Measurements from ENCODE around the gene FOXS1.

FOXS1 gene

DNA sequence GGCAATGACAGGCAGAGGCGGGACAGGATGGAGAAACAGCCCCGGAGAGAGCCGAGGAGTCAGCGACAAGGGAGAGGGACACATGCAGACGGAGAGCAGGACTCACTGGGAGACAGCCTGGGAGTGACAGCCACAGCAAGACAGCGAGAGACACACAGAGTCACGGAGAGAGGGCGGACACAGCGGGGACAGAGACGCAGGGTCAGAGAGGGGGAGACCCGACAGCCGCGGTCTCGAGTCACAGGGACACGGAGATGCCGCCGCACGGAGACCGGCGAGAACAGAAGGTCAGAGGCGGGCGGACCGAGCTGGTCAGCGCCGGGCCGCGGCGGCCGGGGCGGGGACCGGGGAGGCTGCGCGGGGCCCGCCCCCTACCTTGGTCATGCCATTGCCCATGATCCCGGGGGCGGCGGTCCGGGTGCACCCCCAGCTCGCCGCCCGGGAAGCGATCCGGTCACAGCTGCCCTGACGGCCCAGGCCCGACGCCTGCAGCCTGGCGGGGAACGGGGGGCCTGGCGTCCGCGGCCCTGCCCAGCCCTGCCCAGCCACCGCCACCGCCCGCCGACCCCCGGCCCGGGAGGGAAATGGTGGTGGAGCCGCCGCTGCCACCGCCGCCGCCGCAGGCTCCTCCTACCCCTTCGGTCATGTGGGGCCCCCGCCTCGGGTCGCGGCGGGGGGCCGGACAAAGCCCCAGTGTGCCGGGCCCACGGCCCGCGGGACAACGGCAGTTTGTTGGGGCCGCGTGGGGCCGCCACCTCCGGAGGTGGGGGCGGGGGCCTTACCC is 24.7 kb upstream of the FOXS1 start, which contains the start of the genes DUSP15 and TTLL9:
TSS of gene DUSP15 (minus strand) at position 586 of the 784 bp plus-strand sequence. CDS start at position 396, 190 bp downstream.
TSS of gene TTLL9 (plus strand) at position 693 of the 784 bp plus-strand sequence. CDS start 493 bp downstream, outside the sequence.
- H3K27me3 ChIP-seq (ENCODE audit: control insufficient read depth, insufficient read depth, low read length, poor library complexity, severe bottlenecking) = peaks cover 32% of the 10 kb centered on the region
- H3K36me3 ChIP-seq (ENCODE audit: control insufficient read depth, insufficient read depth, low read length) = no peaks in the 10 kb centered on the region
- no peak within 1 kb of the TSS for H3K27ac ChIP-seq (ENCODE audit: insufficient read depth, low read depth, low read length, poor library complexity, severe bottlenecking)
- peak within 1 kb of the TSS; percentile 59 for H3K4me3 ChIP-seq (ENCODE audit: insufficient read depth, low read depth, low read length)
- no peaks in the 10 kb centered on the region for H3K9me3 ChIP-seq (ENCODE audit: control insufficient read depth, low read length)
- peaks cover 7% of the 10 kb centered on the region for H3K4me1 ChIP-seq (ENCODE audit: control insufficient read depth, insufficient read depth, low read length)
- WGBS, 2 experiments = 1% methylated on average over 80 of the region's 80 CpGs

GRCh38 chr20:31869673-31869941 is 24.2 kb upstream of the FOXS1 start:
- Histone ChIP-seq H3K36me3 (ENCODE audit: control insufficient read depth, insufficient read depth, low read length) (no peaks in the 10 kb centered on the region), H3K27me3 (ENCODE audit: control insufficient read depth, insufficient read depth, low read length, poor library complexity, severe bottlenecking) (peaks cover 32% of the 10 kb centered on the region), H3K9me3 (ENCODE audit: control insufficient read depth, low read length) (no peaks in the 10 kb centered on the region), H3K4me3 (ENCODE audit: insufficient read depth, low read depth, low read length) (peak overlapping the region; percentile 59), H3K27ac (ENCODE audit: insufficient read depth, low read depth, low read length, poor library complexity, severe bottlenecking) (no peak overlapping the region), H3K4me1 (ENCODE audit: control insufficient read depth, insufficient read depth, low read length) (peaks cover 7% of the 10 kb centered on the region)
- WGBS, 2 experiments = 11 to 19% methylated on average over 1 of the region's 1 CpG

- peaks cover 7% of the 10 kb centered on the region for H3K4me1 ChIP-seq (ENCODE audit: control insufficient read depth, insufficient read depth, low read length)
- H3K27ac ChIP-seq (ENCODE audit: insufficient read depth, low read depth, low read length, poor library complexity, severe bottlenecking) = no peak overlapping the region
- H3K9me3 ChIP-seq (ENCODE audit: control insufficient read depth, low read length) = no peaks in the 10 kb centered on the region
- H3K27me3 ChIP-seq (ENCODE audit: control insufficient read depth, insufficient read depth, low read length, poor library complexity, severe bottlenecking) = peaks cover 32% of the 10 kb centered on the region
- H3K4me3 ChIP-seq (ENCODE audit: insufficient read depth, low read depth, low read length) = peak overlapping the region; percentile 59
- 87 to 89% methylated on average over 11 to 12 of the region's 12 CpGs for WGBS, 2 experiments
- H3K36me3 ChIP-seq (ENCODE audit: control insufficient read depth, insufficient read depth, low read length) = no peaks in the 10 kb centered on the region
Measured at GRCh38 chr20:31868853-31869672, 23.7 kb upstream of the FOXS1 start.

DNA sequence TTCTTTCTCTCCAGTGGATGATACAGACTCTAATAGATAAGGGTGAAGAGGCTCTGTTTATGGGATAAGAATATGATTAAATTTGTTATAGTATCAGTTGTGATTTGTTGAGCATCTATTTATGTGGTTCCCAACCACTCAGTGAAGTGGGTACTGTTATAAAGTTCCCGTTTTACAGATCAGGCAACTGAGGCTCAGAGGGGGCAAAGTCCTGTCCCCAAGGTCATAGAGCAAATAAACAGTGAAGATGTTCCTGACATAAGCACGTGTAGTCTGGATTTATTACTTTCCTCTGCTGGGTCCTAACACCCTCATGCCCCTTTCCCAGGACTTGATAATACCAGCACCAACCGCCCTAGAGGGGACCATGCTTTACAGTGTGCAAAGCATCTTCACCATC is 20.8 kb upstream of the FOXS1 start:
- H3K27me3 ChIP-seq (ENCODE audit: control insufficient read depth, insufficient read depth, low read length, poor library complexity, severe bottlenecking) = peaks cover 28% of the 10 kb centered on the region
- H3K36me3 ChIP-seq (ENCODE audit: control insufficient read depth, insufficient read depth, low read length) = no peaks in the 10 kb centered on the region
- H3K27ac ChIP-seq (ENCODE audit: insufficient read depth, low read depth, low read length, poor library complexity, severe bottlenecking) = no peak overlapping the region
- WGBS, 2 experiments = 81 to 84% methylated on average over 3 of the region's 3 CpGs
- no peaks in the 10 kb centered on the region for H3K9me3 ChIP-seq (ENCODE audit: control insufficient read depth, low read length)
- H3K4me1 ChIP-seq (ENCODE audit: control insufficient read depth, insufficient read depth, low read length) = peaks cover 15% of the 10 kb centered on the region
- no peak overlapping the region for H3K4me3 ChIP-seq (ENCODE audit: insufficient read depth, low read depth, low read length)

DNA sequence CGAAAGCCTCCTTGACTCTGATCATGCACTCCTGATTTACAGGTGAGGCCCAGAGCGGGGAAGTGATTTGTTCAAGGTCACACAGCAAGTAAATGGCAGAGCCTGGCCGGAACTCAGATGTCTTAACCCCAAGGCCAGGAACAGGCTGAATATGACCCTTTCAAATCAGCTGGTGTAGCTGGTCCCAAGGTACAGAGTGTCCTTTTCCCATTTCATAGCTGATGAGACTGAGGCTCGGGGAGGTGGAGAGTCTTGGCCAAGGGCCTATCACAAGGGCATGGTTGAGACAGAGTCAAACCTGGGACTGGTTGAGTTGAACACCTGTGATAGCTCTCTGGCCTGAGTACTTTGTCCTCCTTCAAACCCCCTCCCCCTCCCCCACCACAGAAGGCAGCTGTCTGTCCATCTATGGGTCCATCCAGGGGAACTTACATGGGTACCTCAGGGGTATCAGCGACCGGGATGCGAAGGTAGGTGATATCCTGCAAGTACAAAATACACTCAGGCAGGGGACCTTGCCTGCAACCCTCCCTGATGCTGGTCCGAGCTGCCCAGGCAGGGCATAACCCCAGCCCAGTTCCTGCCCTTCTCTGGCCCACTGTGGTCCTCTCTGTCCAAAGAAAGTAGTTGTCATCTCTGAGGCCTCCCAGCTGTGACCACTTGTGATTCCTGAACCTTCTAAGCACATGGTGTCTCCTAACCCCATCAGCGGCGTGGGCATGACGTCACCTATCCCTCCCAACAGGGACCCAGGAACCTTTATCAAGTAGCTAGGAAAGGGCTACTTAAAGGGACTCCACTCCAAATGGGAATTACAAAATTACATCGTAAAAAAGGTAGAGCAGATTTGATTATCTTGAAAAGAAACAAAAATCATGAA is 19.4 kb upstream of the FOXS1 start:
- 93 to 94% methylated on average over 11 to 12 of the region's 12 CpGs for WGBS, 2 experiments
- Histone ChIP-seq H3K27ac (ENCODE audit: insufficient read depth, low read depth, low read length, poor library complexity, severe bottlenecking) (no peak overlapping the region), H3K9me3 (ENCODE audit: control insufficient read depth, low read length) (no peaks in the 10 kb centered on the region), H3K4me3 (ENCODE audit: insufficient read depth, low read depth, low read length) (no peak overlapping the region), H3K36me3 (ENCODE audit: control insufficient read depth, insufficient read depth, low read length) (no peaks in the 10 kb centered on the region), H3K27me3 (ENCODE audit: control insufficient read depth, insufficient read depth, low read length, poor library complexity, severe bottlenecking) (peaks cover 14% of the 10 kb centered on the region), H3K4me1 (ENCODE audit: control insufficient read depth, insufficient read depth, low read length) (peaks cover 25% of the 10 kb centered on the region)

GRCh38 chr20:31863296-31864085 is 18.1 kb upstream of the FOXS1 start:
- no peak overlapping the region for H3K27ac ChIP-seq (ENCODE audit: insufficient read depth, low read depth, low read length, poor library complexity, severe bottlenecking)
- WGBS, 2 experiments = 88 to 94% methylated on average over 8 to 9 of the region's 9 CpGs

GRCh38 chr20:31862506-31862905 is 17.1 kb upstream of the FOXS1 start:
- H3K9me3 ChIP-seq (ENCODE audit: control insufficient read depth, low read length) = no peaks in the 10 kb centered on the region
- no peak overlapping the region for H3K27ac ChIP-seq (ENCODE audit: insufficient read depth, low read depth, low read length, poor library complexity, severe bottlenecking)
- no peaks in the 10 kb centered on the region for H3K27me3 ChIP-seq (ENCODE audit: control insufficient read depth, insufficient read depth, low read length, poor library complexity, severe bottlenecking)
- no peak overlapping the region for H3K4me3 ChIP-seq (ENCODE audit: insufficient read depth, low read depth, low read length)
- 95% methylated on average over 8 of the region's 8 CpGs for WGBS, 2 experiments
- H3K4me1 ChIP-seq (ENCODE audit: control insufficient read depth, insufficient read depth, low read length) = peaks cover 20% of the 10 kb centered on the region
- no peaks in the 10 kb centered on the region for H3K36me3 ChIP-seq (ENCODE audit: control insufficient read depth, insufficient read depth, low read length)

More at GRCh38 chr20:31863296-31864085, 18.1 kb upstream of the FOXS1 start:
- Histone ChIP-seq H3K27me3 (ENCODE audit: control insufficient read depth, insufficient read depth, low read length, poor library complexity, severe bottlenecking) (peaks cover under 1% of the 10 kb centered on the region), H3K4me3 (ENCODE audit: insufficient read depth, low read depth, low read length) (no peak overlapping the region), H3K36me3 (ENCODE audit: control insufficient read depth, insufficient read depth, low read length) (no peaks in the 10 kb centered on the region), H3K9me3 (ENCODE audit: control insufficient read depth, low read length) (no peaks in the 10 kb centered on the region), H3K4me1 (ENCODE audit: control insufficient read depth, insufficient read depth, low read length) (peaks cover 20% of the 10 kb centered on the region)

- peak overlapping the region; percentile 72 for H3K27ac ChIP-seq (ENCODE audit: insufficient read depth, low read depth, low read length, poor library complexity, severe bottlenecking)
- H3K9me3 ChIP-seq (ENCODE audit: control insufficient read depth, low read length) = no peaks in the 10 kb centered on the region
- H3K4me1 ChIP-seq (ENCODE audit: control insufficient read depth, insufficient read depth, low read length) = peaks cover 20% of the 10 kb centered on the region
- 28 to 36% methylated on average over 5 of the region's 5 CpGs for WGBS, 2 experiments
- H3K4me3 ChIP-seq (ENCODE audit: insufficient read depth, low read depth, low read length) = peak overlapping the region; percentile 59
- no peaks in the 10 kb centered on the region for H3K36me3 ChIP-seq (ENCODE audit: control insufficient read depth, insufficient read depth, low read length)
- no peaks in the 10 kb centered on the region for H3K27me3 ChIP-seq (ENCODE audit: control insufficient read depth, insufficient read depth, low read length, poor library complexity, severe bottlenecking)
Measured at GRCh38 chr20:31862157-31862470, 16.7 kb upstream of the FOXS1 start.

- WGBS, 2 experiments = 0 to 1% methylated on average over 60 of the region's 60 CpGs
Measured at GRCh38 chr20:31861385-31862156, 16.2 kb upstream of the FOXS1 start.

More at GRCh38 chr20:31861385-31862156, 16.2 kb upstream of the FOXS1 start:
- peak overlapping the region; percentile 72 for H3K27ac ChIP-seq (ENCODE audit: insufficient read depth, low read depth, low read length, poor library complexity, severe bottlenecking)
- H3K9me3 ChIP-seq (ENCODE audit: control insufficient read depth, low read length) = no peaks in the 10 kb centered on the region
- no peaks in the 10 kb centered on the region for H3K36me3 ChIP-seq (ENCODE audit: control insufficient read depth, insufficient read depth, low read length)
- H3K4me1 ChIP-seq (ENCODE audit: control insufficient read depth, insufficient read depth, low read length) = peaks cover 20% of the 10 kb centered on the region
- peak overlapping the region; percentile 59 for H3K4me3 ChIP-seq (ENCODE audit: insufficient read depth, low read depth, low read length)
- no peaks in the 10 kb centered on the region for H3K27me3 ChIP-seq (ENCODE audit: control insufficient read depth, insufficient read depth, low read length, poor library complexity, severe bottlenecking)

Measured in ectodermal cell (in vitro differentiated cells).